Muscle of arm (tissue), 12 donors: ENCODE results near the gene ALG11. TPM values are rescaled to one million over a fixed set of nuclear protein-coding genes. Genes with fewer than 3 reads are reported as not detected.
"Not testable (repeated sequence)": the region's sequence is repeated elsewhere in the genome, so short reads cannot be mapped to it uniquely, and the experiment has no call there.

Experiments
- DNase-seq: peaks from one replicate; pipeline ENCODE4 v3.0.0-alpha.2; 2013
- polyA plus RNA-seq, 12 donors: library from polyadenylated mRNA; unstranded; fragments of 120-200 nt; gene quantifications; one replicate each; pipeline ENCODE4 v1.2.1, GENCODE V29; 2013; ENCODE audit not compliant: insufficient read length in 12 of 12

Gene ALG11
- polyA plus RNA-seq, 12 donors, result 17.5 to 32.8 (median 23.4) TPM; not detected in 1

DNA sequence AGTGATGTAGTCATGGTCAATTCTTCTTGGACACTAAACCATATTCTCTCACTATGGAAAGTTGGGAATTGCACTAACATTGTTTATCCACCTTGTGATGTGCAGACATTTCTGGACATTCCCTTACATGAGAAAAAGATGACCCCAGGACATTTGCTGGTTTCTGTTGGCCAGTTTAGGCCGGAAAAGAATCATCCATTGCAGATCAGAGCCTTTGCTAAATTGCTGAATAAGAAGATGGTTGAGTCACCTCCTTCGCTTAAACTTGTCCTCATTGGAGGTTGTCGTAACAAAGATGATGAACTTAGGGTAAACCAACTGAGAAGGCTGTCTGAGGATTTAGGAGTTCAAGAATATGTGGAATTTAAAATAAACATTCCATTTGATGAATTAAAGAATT is 12.3 kb downstream of the ALG11 start, which contains the start of gene UTP14C:
Gene UTP14C (plus strand): TSS at position 211 of the 400 bp plus-strand sequence. CDS start 4,114 bp downstream, outside the sequence.
- DNase-seq, result no peak

DNA sequence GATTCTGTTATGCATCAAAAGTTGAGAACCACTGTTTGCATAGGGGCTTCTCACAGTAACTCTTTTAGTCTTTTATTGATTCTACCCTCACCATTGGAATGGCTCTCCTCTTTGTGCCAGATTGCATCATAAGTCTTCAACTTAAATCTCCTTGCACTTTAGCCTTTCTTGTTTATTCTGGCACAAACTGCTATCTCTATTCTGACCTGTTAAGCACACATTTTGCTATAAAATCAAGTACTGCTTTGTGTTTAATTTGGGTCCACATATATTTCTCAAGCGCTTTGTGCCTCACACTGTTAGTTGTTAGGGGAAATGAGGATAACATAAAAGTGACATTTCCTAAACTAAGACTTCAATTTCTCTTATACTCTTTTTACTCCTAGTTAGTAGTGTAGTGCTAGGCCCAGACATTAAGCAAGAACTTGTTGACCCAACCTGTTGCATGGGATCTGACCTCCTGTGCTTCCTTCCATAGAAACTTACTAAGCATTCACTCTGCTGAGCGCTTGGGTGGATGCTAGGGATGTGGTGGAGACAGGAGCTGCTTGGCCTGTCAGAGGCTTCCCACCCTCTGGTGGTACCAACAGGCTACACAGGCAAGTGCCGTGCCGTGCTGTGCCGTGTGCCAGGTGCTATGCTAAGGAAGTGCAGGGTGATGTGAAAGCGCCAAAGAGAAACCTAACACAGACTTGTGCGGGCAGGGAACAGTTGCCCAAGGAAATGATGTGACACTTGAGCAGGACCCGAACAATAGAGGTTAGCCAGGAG is 13.5 kb downstream of the ALG11 start:
- no peak for DNase-seq

DNA sequence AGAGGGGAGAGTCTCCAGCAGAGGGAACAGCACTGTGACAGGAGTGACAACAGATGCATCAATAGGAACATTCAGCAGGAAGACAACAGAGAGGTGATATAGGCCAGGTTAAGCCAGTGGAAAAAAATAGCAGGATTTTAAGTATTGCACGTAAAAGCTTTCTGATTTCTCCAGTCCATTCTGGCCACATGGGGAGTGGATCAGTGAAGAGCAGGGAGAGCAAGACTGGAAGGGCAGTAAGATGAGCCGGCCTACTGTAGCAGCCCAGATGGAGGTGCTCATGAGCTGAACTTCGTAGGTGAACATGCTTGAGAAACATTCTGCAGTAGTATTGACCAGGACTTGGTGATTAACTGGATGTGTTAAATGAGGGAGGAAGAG is 14.0 kb downstream of the ALG11 start:
- DNase-seq, result no peak

DNA sequence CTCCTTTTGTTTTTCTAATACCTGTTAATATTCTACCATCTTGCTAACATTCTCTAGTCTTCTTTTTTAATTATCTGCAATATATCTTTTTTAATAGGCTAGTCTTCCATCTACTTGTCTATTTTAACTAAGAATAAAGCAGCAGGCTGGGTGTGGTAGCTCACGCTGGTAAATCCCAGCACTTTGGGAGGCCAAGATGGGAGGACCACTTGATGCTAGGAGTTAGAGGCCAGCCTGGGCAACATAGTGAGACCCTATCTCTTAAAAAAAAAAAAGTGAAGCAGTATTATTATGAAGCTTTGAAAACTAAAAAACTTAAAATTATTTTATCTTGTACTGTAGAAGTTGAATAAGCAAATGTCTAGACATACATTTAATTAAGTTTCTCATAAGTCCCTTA is 15.6 kb downstream of the ALG11 start:
- DNase-seq, result no peak

DNA sequence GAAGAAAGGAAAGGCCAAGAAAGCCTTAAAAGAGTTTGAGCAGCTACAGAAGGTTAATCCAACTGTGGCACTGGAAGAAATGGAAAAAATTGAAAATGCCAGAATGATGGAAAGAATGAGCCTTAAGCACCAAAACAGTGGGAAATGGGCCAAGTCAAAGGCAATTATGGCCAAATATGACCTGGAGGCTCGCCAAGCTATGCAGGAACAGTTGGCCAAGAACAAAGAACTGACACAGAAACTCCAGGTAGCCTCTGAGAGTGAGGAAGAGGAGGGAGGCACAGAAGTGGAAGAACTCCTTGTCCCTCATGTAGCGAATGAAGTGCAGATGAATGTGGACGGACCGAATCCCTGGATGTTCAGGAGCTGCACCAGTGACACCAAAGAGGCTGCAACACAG is 17.4 kb downstream of the ALG11 start:
- DNase-seq, result no peak

DNA sequence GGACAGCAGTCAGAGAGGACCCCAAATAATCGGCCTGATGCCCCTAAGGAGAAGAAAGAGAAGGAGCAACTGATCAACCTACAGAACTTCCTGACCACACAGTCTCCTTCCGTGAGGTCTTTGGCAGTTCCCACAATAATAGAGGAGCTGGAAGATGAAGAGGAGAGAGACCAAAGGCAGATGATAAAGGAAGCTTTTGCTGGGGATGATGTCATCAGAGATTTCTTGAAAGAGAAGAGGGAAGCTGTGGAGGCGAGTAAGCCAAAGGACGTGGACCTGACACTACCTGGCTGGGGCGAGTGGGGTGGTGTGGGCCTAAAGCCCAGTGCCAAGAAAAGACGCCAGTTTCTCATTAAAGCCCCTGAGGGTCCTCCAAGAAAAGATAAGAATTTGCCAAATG is 18.2 kb downstream of the ALG11 start:
- not testable (repeated sequence) for DNase-seq

DNA sequence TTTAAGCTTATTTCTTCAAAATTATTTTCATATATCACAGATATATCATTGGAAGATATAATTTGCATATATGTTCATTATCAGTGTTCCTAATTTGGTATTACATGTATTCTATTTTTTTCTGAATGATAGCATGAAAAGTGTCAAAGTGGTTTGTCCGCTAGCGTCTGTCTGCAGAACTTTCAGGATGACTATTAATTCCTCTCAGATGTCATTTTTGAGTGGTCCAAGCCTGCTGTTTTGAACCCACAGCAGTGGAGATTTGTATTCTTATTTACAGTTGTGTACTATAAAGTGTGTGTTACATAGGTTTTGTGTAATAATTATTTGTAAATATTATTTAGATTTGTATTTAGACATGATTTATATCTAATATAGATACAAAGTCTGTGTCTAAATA is 20.8 kb downstream of the ALG11 start:
- no peak for DNase-seq

DNA sequence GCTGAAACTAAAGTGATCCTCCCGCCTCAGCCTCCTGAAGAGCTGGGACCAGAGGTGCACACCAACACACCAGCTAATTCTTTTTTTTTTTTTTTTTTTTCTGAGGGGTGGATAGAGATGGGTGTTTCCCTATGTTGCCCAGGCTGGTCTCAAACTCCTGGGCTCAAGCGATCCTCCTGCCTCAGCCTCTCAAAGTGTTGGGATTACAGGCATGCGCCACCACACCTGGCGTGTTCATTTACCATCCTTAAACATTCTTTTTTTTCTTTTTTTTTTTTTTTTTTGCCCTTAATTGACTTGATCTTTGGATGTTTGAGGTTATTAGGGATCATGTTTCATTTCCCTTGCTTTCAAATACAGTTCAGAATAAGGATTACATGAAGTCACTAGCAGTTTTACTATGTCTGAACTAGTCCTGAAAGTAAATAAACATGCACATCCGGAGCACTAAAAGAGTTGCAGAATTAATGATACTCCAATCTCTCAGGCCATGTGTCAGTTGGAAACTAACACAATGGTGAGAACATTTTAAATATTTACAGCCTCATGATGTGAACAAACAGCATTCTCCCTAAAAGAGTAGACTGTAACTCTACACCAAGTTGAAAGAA is 22.5 kb downstream of the ALG11 start:
- no peak for DNase-seq

DNA sequence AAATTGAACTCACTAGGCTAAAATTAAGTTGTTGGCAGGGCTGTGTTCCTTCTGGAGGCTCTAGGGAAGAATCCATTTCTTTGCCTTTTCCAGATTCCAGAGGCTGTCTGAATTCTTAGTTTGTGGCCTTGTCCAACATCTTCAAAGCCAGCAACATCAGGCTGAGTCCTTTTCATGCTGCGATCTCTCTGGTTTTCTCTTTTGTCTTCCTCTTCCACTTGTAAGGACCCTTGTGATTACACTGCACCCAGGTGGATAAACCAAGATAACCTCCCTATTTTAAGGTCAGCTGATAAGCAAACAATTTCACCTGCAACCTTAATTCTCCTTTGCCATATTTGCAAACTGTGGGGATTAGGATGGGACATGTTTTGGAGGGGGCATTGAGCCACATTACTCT is 23.8 kb downstream of the ALG11 start:
- DNase-seq, result no peak

DNA sequence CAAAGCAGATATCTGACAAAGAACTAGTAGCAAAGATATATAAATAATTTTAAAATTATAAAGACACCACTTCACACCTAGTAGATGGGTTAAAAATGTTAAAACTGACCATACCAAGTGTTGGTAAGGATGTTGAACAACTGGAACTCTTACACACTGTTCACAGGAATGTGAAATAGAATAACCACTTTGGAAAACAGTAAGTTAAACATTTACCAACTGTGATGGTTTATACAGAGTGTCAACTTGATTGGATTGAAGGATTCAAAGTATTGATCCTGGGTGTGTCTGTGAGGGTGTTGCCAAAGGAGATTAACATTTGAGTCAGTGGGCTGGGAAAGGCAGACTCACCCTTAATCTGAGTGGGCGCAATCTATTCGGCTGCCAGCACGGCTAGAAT is 31.5 kb downstream of the ALG11 start:
- DNase-seq, result no peak

DNA sequence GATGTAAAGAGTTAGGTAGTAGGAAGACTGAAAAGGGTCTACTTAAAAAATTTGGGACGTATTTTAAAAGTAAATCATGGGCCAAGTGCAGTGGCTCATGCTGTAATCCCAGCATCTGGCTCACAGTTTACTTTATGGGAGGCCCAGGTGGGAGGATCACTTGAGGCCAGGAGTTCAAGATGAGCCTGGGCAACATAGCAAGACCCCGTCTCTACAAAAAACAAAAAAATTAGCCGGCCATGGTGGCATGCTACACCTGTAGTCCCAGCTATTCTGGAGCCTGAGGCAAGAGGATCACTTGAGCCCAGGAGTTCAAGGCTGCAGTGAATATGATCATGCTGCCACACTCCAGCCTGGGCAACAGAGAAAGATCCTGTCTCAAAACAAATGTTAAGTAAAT is 35.3 kb downstream of the ALG11 start:
- DNase-seq, result no peak

DNA sequence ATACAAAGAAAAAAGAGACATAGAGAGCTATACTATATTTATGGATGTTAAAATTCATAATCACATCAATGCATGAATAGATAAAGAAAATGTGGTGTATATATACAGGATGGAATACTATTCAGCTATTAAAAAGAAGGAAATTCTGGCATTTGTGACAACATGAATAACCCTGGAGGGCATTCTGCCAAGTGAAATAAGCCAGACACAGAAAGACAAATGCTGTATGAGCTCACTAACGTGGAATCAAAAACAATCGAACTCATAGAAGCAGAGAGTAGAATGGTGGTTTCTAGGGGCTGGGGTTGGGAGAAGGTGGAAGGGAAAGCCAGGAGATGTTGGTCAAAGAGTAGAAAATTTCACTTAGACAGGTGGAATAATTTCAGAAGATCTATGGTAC is 36.3 kb downstream of the ALG11 start:
- no peak for DNase-seq

DNA sequence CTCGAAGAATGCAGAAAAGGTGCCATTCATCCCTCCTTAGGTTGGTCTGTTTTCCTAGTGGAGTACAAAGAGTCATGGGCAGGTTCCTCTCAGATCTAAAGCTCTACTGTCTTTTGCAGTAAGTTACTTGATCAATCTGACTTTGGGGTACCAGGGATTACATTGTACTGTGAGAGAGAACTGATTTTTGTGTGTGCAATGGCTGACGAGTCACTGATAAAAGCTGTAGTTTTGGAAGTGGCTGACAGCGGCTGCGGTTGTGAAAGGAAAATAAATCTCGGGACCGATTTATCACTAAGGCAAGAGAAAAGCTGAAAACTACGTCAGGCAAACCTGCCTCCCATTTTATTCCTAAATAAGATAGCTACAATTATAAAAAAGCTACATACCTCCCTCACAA is 39.2 kb downstream of the ALG11 start:
- no peak for DNase-seq

DNA sequence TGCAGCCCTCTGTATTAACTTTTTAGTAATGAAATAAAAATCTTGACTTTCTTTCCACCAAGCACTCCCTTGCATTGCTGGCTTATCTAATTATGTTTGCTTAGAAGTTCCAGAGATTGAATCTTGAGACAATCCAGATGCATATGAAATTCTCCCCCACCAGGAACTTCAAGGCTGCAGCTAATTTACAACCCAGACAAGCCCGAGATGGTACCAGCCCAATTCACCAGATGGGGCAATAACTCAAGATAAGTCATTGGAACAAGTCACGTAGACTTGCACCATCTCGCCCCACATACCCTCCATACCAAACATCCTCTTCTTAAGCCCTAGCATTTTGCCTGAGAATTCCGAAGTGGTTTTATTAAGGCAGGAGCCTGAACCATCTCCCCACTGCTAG is 41.3 kb downstream of the ALG11 start:
- DNase-seq, result no peak

DNA sequence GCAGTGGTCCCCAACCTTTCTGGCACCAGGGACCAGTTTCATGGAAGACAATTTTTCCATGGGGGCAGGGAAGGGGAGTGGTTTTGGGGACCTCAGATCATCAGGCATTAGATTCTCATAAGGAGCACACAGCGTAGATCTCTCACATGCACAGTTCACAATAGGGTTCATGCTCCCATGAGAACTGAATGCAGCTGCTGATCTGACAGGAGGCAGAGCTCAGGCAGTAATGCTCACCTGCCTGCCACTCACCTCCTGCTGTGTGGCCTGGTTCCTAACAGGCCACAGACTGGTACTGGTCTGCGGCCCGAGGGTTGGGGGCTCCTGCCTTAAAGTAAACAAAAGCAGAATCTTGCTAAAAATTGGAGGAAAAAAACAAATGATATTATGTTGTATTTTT is 48.9 kb downstream of the ALG11 start:
- DNase-seq, result not testable (repeated sequence)

DNA sequence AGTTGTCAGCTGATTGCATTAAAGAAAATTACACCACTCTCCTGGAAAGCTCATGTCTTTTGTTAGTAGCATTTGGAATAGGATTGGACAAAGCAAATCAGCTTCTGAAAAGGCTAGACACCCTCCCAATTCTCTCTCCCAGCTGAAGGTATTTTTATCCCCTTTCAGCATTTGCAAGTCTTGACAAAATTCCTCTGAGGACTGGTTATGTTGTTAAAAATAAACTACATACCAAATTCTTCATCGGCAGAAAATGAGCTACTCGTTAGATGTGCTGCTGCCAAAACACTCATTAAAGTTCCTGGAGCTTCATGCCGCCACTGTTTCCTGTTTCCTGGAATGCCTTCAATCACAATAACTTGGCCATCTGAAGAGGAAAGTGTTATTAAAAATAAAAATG is 49.4 kb downstream of the ALG11 start:
- peak; percentile 6 for DNase-seq

DNA sequence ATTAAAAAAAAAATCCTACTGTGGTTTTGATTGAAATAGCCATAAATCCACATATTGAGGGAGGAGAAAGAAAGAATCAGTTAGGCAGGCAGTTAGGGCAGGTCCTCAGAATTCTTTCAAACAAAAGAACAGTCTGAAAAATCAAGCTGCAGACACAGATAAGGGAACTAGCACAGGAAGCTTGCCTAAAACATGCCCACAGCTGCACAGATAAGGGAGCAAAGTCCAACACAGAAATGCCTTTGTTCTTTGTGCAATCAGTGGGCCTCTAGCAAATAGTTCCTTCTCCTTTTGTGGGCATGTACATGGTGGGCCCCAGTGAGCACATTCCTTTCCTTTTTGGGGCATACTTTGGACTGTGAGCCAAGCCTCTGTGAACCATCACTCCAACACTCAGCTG is 55.0 kb downstream of the ALG11 start:
- DNase-seq, result no peak

DNA sequence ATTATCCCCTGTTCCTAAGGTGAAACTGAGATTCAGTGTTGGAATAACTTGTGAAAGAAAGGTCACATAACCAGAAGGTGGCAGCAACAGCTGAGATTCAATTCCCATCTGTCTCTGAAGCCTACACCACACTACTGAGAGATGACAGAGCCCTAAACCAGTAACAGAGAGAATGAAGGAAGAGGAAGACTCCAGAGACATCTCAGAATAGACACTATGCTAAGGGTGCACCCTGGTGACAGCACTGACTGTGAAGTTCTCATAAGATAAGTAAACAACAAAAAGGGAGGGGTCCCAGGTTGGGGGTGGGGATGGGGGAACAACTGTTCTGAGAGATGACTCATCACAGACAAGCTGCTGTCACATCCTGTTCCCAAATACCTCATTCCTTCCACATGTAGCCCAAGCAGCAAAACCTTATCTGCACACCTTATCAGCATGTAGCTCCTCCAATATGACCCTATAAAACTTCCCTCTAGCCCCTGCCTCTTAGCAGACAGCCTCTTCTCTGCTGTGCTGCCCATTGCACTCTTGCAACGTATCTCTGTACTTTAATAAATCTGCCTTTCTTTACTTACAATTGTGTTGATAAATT is 58.8 kb downstream of the ALG11 start:
- DNase-seq, result no peak

Other genes with a start within 250 kb of the ALG11 start
- 10 to 100 TPM in 9 of 12 donors, 1 to 10 TPM in 1, not detected in 2; 9.6 to 18.0 (median 14.5) TPM for gene DHRS12, start 208.2 kb upstream of the ALG11 start, polyA plus RNA-seq
- under 1 TPM in 10 of 12 donors, not detected in 2; 0.08 to 0.55 (median 0.17) TPM for gene TMEM272, start 167.2 kb upstream of the ALG11 start, polyA plus RNA-seq
- gene CCDC70, start 150.4 kb upstream of the ALG11 start, polyA plus RNA-seq, result not detected
- gene ATP7B, start 948 bp upstream of the ALG11 start, polyA plus RNA-seq, result 10 to 100 TPM in 2 of 12 donors, 1 to 10 TPM in 9, not detected in 1; 4.4 to 19.8 (median 6.6) TPM
- gene UTP14C, start 12.3 kb downstream of the ALG11 start, polyA plus RNA-seq, result 10 to 100 TPM in 11 of 12 donors, not detected in 1; 19.2 to 26.4 (median 22.8) TPM
- 1 to 10 TPM in 4 of 12 donors, under 1 TPM in 6, not detected in 2; 0.56 to 1.9 (median 0.94) TPM for gene NEK5, start 116.7 kb downstream of the ALG11 start, polyA plus RNA-seq
- 10 to 100 TPM in 10 of 12 donors, 1 to 10 TPM in 1, not detected in 1; 8.6 to 63.5 (median 20.4) TPM for gene NEK3, start 147.2 kb downstream of the ALG11 start, polyA plus RNA-seq